GM19397 (cell line): ENCODE measurements around the gene PRF1.

Experiments used
- ATAC-seq: cut with Tn5 transposase; IDR thresholded peaks from one replicate; pipeline ENCODE4 v1.9.1; 2021; ENCODE audit warnings: mild to moderate bottlenecking, moderate library complexity; ENCODE audit not compliant: unreplicated experiment

PRF1 gene

DNA sequence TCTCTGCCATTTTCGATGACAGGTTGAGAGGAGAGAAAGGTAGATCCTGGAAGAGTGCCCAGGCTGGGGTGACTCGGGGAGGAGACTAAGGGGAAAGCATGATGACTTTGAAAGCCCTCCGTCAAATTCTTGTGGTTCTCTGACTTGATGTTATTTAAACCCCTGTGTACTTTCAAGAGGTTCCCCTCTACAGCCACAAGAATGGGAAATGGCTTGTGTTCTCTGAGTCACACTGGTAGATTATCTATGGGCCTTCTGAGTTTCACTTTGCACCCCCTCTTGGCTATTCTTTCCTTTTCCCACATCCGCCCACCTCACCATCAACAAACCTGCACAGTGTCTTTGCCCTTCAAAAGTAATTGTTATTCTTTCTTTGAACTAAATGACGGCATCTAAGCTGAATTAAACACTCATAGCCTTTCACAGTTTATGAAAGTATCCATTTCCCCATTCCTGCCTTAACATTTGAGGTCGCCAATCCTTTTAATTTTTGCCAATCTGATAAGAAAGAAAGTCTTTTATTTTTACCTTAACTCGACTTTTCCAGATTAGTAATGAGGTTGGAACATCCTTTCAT is 24.1 kb downstream of the PRF1 start:
- ATAC-seq, result no peak

DNA sequence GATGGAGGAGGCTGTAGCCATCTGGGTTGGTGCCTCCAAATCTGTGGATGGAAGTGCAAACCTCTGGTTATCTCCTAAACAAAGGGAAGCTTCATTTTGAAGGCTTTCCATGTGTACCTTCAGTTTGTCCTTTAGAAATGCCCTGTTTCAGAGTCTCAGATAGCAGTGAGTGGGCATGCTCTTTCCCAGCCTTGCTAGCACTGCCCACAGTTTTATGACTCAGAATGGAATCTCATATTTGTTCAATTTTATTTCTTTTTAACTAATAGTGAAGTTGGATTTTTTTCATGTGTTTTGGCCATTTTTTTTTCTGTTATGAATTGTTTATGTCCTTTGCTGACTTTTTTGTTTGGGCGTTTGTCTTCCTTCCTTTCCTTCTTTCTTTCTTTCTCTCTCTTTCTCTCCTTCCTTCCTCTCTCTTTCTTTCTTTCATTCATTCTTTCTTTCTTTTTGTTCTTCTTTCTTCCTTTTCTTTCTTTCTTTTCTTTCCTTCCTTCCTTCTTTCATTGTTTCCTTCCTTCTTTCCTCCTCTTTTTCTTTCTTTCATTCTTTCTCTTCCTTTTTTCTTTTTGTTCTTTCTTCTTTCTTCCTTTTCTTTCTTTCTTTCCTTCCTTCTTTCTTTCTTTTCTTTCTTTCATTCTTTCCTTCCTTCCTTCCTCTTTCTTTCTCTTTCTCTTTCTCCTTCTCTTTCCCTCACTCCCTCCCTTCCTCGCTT is 25.6 kb downstream of the PRF1 start:
- ATAC-seq, result no peak

DNA sequence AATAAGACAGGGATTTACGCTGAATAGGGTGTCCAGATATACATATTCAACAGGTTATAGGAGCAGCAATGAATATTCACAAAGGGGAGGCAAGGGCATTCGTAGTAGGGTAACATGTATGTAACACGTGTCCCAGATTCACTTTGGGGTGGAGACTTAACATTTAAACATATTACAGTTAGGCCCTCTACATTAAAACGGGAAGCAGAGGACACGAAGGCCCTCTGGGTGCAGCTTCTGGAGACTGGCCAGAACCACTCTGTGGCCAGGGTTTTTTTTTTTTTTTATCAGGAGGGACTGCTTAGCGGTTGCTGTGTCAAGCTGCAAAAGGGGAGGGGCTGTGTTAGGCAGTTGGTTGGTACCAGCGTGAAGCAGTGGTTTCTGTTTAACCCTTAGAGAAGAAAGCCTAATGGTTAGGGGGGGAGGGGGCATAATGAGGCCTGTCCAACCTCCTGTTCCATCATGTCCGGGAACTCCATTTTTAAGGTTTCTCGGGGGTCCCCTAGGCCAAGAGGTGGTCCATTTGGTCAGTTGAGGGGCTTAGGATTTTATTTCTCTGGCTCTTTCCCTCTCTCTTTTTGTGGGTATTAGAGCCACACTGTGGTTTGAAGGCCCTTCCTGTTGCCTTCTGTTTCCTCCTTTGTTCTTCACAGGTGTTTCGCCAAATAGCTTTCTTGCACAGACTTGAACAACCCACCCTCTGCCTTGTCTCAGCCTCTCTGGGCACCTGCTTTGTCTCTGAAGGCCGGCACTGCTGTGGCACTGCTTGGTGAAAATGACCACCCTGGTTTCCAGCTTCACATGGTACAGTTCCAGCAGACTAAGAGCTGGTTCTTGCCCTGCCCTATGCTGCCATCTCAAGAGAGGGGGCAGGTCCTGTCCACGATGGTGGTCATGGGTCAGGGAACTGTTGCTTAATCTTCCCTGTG is 26.4 kb downstream of the PRF1 start:
- ATAC-seq, result peak; percentile 50

DNA sequence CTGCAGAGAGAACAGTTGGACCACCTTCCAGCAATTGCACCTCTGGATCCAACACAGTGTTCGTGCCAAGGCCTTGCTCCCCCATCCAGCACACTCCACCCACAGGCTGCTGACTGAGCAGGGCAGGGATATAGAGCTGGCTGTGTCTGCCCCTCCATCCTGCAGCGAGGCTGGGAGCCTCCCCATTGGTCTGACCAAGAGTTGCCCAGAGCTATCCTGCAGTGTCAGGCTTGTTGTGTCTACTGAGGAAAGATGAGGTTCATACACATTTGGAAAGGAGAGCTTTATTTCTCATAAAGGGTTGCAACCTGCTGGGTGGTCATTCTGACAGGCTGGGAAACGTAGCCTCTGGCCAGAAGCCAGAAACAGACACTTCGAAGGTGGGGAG is 27.1 kb downstream of the PRF1 start:
- no peak for ATAC-seq

DNA sequence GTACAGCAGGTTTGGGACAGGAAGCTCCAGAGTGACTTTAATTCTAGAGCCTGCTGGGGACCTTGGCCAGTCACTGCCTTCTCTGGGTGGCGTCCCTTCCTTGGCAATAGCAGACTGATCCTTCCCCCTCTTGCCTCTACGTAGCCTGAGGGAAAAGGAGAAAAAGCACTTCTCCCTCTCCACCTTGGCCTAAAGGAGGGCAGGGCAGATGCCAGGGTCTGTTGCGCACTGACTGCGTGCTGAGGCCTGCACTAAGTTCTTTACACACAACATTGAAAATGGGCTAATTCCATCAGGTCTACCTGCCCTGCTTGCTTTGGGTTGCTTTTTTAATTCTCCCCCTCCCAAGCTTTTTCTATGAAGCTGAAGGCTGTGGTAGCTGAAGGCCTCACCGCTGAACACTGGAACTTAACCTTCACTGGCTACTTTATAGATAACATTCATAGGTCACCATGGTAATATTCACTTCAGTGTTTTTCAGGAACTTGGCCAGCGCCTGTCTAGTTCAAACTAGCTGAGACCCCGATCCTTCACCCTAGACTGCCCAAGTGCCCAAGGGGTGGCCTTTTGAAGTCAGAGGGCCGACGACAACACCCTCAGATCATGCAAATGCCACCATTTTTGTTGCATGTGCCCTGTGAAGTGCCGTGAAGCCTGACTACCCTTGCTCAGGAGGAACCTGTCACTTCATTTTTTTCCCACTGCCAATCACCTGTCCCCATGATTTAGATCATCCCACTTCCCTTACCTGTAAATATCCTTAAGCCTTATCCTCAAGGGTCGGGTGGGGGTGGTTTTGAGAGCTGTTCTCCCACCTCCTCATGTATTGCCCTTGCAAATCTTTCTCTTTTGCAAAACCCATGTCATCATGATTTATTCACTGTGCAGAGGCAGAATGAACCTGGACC is 28.7 kb downstream of the PRF1 start:
- ATAC-seq, result no peak

DNA sequence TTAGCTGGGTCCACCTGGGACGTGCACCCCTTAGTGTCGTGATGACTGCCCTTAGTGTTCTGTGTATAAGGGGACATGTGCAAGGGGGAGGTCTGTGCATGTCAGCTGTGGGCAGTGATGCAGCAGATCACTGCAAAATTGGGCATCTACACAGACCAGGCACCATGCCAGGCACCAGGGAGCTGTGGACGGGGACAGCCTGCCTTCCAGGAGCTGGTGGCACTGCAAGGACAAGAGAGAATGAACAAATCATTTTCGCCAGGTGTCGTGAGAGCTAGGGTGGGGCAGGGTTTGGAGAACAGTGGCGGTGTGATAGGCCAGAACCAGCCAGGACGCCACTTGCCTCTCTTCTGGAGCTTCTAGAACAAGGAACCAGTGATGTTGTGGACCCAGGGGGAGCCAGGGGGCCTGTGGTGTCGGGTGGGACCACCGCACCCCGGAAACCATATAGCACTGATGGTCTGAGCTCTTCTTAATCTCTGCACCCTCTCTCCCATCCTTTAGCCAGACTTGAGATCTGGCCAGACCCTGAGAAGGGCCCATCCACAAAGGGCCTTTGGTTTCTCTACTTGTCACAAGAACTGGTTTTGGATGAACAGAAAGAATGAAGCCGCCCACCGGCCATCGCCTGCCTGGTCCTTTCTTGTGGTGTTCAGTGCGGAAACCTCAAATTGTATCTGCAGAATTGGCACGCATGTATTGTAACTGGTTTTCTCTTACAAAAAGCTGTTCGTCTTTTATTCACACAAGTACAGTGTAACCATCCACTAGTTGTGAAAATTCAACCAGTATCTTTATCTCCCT is 30.7 kb downstream of the PRF1 start:
- ATAC-seq, result no peak

DNA sequence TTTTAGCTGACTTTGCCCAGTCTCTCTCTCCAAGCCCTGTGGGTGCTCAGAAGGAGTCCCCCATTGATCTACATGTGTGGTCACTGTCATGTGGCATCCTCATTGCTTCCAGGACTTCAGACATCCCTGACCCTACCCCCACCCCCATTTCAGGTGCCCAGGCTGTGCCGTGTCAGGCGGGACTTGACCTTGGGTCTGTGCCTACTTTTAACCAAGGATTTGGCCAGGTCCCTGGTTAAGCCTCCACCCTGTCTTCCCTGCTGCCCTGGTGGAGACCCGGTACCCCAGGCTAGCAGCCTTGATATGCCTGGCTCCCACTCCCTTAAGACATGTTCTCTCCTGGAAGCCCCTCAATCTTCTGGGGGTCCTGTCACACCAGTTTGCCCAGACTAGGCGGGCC is 31.3 kb downstream of the PRF1 start:
- no peak for ATAC-seq

DNA sequence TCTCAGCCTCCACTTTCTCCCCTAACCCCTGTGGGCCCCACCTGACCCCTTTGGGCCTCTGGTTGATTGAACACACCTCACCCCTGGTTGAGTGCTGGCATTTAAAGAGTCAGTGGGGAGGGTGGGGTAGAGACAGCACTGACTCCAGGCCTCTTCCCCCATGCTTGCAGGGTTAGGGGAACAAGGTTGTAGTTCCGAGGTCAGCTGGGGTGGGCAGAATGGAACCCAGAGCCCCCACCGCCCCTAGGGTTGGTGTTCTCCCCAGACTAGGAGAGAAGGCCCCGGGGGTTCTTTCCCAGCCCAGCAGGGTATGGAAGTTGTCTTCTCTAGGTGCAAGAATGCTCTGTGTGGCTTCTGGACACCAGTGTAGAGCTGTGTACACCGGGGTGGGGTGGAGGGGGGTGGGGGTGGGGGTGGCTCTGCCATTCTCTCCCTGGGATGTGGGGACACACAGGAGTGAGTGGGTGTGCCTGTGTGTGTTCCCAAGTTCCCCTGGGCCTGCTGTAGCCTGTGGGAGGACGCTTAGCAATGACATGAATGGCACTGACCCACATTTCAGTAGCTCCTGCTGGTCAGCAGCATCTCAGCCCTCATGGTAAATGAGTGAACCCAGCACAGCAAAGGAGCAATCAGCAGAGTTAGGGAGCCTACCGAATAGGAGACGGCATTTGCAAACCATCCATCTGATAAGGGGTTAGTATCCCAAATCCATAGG is 33.6 kb downstream of the PRF1 start:
- ATAC-seq, result no peak

DNA sequence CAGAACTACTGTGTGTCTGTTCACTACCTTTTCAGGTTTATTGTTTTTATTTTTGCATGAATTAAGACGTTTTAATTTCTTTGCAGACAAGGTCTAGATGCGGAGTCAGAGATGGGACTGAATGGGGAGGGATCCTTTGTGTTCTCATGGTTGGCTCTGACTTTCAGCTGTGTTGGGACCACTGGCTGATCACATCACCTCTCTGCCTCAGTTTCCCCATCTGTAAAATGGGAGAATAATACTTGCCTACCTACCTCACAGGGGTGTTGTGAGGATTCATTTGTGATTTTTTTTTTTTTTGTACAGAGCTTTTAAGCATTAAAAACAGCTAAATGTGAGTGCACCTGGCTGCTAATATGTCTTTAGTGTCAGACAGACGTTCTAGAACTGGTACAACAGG is 34.4 kb downstream of the PRF1 start:
- no peak for ATAC-seq

DNA sequence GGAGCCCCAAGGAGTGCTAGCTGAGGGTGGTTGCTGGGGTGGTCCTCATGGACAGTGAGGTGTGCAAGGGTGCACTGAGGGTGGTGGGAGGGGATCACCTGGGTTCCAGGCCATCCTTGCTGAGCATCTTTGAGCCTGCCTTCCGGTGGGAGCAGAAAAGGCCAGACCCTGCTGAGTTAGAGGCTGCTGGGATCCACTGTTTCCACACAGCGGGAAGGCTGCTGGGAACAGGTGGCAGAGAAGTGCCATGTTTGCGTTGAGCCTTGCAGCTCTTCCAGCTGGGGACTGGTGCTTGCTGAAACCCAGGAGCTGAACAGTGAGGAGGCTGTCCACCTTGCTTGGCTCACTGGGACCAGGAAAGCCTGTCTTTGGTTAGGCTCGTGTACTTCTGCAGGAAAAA is 34.9 kb downstream of the PRF1 start:
- ATAC-seq, result no peak

DNA sequence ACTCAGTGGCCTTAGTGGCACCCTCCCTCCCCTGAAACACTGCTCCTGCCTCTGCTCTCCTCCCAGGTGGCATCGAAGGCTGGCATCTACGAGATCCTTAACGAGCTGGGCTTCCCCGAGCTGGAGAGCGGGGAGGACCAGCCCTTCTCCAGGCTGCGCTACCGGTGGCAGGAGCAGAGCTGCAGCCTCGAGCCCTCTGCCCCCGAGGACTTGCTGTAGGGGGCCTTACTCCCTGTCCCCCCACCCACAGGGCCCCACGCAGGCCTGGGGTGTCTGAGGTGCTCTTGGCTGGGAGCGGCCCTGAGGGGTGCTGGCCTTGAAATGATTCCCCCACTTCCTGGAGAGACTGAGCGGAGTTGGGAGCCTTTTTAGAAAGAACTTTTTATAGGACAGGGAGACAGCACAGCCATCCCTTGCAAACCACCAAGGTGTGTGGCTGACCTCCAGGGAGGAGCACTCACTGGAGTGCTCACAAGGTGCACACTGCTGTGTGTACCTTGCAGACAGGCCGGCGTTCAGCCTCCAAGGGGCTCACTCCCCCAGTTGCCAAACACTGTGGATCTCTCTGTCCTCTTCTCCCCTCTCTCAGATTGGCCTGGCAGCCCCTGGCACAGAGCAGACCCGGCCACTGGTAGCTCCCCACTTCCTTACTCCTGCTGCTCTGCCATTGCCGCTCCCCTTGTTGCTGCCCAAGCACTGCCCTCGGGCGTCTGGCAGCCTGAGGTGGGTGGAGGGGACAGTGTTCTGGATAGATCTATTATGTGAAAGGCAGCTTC is 35.8 kb downstream of the PRF1 start:
- ATAC-seq, result no peak

DNA sequence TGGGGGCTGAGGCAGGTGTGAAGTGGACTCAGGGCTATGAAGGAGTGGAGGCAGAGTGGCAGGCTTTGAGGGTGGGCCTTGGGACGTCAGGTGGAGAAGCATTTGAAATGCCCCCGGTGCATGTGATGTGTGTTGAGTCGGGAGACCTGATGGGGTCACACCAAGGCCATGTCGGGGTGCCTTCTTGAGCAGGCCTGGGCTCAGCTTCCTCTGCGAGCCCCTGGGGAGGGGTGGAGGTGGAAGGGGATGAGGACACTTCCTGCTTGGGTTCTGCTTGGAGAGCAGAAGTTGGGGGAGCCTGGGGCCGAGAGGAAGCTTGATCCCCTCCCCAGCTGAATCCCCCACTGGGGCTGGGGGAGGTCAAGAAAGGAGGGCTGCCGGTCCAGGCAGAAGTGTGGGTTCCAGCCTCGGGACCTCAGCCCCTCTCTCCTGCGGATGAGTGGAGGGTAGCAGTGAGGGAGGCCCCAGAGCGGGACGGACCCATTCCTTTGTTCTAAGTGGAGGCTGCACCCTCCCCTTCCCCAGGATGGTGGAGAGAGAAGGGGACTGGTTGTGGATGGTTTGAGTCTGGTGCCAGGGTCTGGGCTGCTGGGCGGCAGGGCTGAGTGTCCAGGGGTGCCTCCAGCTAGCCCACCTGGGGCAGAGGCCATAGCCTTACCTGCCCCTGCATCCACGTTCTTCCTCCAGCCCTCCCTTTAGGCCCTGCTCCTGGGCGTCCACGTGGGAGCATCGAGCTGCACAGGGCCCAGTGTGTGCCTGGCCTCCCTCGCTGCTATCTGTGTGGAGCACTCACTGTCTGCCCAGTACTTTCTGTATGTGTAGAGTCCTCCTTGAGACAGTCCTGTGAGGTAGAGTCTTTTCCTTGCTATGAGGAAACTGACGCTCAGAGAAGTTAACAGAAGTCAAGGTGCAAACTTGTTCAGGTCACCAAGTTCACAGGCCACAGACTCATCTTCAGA is 36.7 kb downstream of the PRF1 start:
- no peak for ATAC-seq

DNA sequence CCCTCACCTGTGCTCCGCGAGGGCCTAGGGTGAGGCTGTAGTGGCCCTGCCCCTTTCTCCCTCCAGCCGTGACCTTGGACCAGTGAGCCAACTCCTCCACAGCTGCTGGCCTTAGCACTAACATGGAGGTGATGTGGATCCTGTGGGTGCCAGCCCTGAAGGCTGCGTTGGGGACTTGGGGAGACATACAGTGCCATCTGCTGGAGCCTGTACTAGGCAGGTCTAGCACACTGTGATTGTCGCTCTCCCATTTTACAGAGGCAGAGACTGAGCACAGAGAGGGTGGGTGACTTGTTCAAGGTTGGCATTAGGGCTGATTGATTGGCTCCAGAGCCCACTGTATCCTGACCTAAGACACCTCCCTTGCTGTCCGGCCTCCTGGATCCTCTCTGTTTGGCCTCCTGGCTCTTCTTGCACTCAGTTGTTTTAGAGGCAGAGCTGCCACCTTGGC is 37.6 kb downstream of the PRF1 start:
- no peak for ATAC-seq

DNA sequence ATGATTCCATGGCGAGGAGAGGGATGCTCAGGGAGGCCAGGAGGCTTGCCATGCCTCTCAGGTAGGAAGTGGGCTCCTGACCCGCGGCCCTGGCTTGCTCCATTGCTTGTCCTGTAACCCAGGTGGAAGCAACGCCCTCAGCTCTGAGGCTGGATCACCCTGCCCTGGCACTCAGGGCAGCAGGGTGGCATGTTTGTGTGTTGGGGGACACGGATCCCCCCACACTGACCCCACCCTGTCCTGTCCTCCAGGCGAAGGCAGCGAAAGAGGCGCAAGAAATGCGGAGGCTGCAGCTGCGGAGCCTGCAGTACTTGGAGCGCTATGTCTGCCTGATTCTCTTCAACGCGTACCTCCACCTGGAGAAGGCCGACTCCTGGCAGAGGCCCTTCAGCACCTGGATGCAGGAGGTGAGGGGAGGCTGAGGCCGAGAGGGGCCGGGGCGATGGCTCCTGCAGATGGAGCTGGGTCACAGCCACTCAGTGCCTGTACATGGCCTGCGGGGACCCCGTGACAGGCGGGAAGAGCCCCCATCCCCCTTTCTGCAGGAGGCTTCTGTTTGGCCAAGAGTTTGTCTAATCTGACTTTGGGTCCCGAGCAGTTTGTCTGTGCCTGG is 38.3 kb downstream of the PRF1 start:
- ATAC-seq, result no peak

DNA sequence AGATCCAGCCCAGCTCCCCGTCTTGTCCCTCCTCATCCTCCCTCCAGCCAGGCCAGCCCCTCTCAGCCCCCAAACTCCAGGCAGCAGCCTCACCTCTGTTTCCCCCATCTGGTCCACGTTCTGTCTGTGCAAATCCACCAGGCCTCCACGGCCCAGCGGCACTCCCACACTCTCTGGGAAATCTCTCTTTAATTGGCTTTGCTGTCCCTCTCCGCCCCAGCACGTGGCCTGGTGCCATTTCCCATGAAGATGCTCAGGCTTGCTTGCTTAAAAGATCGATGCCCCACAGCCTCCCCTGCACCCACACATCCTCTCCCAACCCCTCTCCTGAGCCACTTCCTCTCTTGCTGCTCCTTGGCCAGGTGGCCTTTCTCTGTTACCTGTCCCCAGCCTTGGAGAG is 39.3 kb downstream of the PRF1 start:
- ATAC-seq, result no peak

DNA sequence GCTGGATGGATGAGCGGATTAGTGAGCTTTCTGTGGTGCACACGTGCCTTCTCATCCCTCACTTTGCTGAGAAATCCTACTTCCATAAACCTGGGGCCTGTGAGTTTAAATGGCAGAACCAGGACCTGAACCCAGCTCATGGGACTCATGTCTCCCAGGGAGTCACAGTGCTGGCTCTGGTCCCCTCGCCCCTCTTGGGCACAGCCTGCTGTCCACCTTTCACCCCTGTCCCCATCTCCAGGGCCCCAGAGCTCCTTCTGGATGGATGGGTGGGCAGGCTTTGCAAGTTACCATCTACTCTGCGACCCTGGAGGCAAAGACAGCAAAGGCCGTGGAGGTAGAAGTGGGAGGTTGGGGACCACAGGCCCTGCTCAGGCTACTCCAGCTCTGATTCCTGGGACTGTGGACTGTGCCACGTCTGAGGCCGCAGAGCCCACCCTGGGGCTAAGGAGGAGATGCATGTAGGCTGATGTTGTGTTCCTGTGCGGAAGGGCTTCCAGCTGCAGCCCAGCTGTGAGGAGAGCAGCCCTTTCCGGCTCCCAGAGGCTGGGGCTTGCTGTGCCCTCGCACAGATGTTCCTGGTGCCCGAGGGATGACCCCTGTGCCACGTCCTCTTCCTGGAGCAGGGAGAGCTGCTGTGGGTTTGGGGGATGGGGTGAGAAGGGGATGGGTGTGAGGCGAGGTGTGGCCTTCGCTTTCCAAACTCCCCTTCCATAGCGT is 40.3 kb downstream of the PRF1 start:
- ATAC-seq, result no peak
